ENCODE data around the gene BICDL1. TPM values are rescaled to one million over a fixed set of nuclear protein-coding genes. Genes with fewer than 3 reads are reported as not detected.

BICDL1 gene
- total RNA-seq, 1 donor, result not detected

- H3K4me3 ChIP-seq (ENCODE audit: low read depth, low read length), result no peak overlapping the region
Measured at GRCh38 chr12:120131116-120131515, 142.1 kb downstream of the BICDL1 start.

GRCh38 chr12:120132054-120132836, 143.2 kb downstream of the BICDL1 start:
- TF ChIP-seq, protein P1, sequence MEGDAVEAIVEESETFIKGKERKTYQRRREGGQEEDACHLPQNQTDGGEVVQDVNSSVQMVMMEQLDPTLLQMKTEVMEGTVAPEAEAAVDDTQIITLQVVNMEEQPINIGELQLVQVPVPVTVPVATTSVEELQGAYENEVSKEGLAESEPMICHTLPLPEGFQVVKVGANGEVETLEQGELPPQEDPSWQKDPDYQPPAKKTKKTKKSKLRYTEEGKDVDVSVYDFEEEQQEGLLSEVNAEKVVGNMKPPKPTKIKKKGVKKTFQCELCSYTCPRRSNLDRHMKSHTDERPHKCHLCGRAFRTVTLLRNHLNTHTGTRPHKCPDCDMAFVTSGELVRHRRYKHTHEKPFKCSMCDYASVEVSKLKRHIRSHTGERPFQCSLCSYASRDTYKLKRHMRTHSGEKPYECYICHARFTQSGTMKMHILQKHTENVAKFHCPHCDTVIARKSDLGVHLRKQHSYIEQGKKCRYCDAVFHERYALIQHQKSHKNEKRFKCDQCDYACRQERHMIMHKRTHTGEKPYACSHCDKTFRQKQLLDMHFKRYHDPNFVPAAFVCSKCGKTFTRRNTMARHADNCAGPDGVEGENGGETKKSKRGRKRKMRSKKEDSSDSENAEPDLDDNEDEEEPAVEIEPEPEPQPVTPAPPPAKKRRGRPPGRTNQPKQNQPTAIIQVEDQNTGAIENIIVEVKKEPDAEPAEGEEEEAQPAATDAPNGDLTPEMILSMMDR (IDR thresholded peaks at IDR 0.05; ENCODE audit: insufficient read depth, low read length), result no peak
- H3K4me3 ChIP-seq (ENCODE audit: low read depth, low read length), result no peak overlapping the region
- no peak for DNase-seq (ENCODE audit: low read depth)

More at GRCh38 chr12:120131116-120131515, 142.1 kb downstream of the BICDL1 start:
- no peak for DNase-seq (ENCODE audit: low read depth)
- TF ChIP-seq, protein P1 (IDR thresholded peaks at IDR 0.05; ENCODE audit: insufficient read depth, low read length), result no peak

DNA sequence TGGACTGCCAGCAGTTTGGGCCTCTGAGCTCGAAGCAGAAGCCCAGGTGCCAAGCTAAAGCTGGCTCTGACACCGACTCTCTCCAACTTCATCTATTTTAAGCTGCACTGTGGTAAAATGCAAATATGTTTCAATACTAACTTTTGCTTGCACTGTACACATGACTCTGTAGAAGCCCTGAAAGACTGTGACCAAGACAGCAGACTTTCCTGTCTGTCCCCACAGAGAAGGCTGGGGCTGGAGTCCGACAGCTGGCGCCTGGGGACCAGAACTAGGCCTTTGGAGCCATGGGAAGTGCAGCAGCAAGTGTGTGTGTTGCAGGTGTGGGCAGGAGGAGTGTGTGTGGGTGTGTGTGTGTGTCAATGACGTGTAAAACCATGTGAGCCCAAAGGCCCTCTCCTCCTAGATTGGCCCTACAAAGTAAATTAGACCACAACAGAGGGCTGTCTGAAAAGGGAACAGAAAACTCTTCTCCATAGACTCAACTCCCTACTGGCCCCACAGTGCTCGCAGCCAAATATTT, 143.9 kb downstream of the BICDL1 start:
- H3K4me3 ChIP-seq (ENCODE audit: low read depth, low read length), result no peak overlapping the region
- TF ChIP-seq, protein P1 (IDR thresholded peaks at IDR 0.05; ENCODE audit: insufficient read depth, low read length), result no peak
- DNase-seq (ENCODE audit: low read depth), result no peak

DNA sequence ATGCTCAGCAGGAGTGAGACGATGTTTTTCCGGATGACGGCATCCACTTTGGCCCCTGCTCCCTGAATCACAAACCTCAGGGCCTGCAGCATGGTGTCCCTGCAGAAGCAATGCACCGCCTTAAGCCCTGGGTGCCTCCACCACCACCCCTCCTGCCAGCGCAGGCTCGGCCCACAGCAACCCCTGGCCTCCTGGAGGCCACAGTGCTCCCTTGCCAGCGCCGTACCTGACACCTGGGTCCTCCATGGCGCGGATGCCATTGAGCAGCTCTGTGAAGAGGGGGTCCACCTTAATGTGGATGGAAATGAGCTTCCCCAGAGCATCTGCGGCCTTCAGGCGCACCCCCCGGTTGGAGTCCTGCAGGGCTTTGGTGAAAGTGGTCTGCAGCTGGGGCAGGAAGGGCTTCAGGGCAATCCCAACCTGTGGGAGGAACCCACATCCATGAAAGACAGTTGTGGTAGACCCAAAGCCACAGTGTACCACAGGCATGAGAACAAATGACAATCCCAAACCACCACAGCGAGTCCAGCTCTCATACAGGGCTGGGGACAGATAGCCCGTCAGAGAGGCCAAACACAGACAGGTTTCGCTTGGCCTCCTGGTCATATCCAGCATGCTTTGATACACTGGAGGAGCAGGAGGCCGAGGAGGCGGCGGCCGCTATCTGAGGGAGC, 145.4 kb downstream of the BICDL1 start:
- DNase-seq (ENCODE audit: low read depth), result no peak
- H3K4me3 ChIP-seq (ENCODE audit: low read depth, low read length), result no peak overlapping the region
- TF ChIP-seq, protein P1 (IDR thresholded peaks at IDR 0.05; ENCODE audit: insufficient read depth, low read length), result no peak

GRCh38 chr12:120136093-120136770, 147.2 kb downstream of the BICDL1 start:
- no peak for DNase-seq (ENCODE audit: low read depth)
- TF ChIP-seq, protein P1 (IDR thresholded peaks at IDR 0.05; ENCODE audit: insufficient read depth, low read length), result no peak

DNA sequence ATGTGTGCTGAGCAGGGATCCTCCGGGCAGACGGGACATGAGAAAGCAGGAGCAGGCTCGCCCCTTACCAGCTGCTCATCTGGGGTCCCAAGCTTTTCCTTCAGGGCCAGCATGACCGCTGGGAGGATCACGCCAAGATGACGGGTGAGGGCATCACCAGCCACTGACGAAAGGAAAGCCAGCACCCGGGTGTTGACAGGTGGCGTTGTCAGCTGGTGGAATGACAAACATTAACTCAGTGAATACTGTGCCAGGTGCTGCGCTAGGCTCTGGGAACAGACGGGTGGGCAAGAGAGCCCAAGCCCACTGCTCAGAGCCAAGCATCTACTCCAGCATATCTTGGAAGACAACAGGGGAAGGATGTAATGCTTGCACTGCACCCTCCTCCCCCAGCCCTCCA, 148.8 kb downstream of the BICDL1 start:
- TF ChIP-seq, protein P1 (IDR thresholded peaks at IDR 0.05; ENCODE audit: insufficient read depth, low read length), result no peak
- H3K4me3 ChIP-seq (ENCODE audit: low read depth, low read length), result no peak overlapping the region

More at GRCh38 chr12:120136093-120136770, 147.2 kb downstream of the BICDL1 start:
- H3K4me3 ChIP-seq (ENCODE audit: low read depth, low read length), result no peak overlapping the region

More for the DNA sequence above, 148.8 kb downstream of the BICDL1 start:
- DNase-seq (ENCODE audit: low read depth), result no peak
